NCI-H2227 (cell line): Measurements from ENCODE around the gene FAM136A.
A peak's percentile ranks its signal among the peaks of the same experiment; 100 is the strongest.
"Not testable (repeated sequence)": the region's sequence is repeated elsewhere in the genome, so short reads cannot be mapped to it uniquely, and the experiment has no call there.

Source experiments
- DNase-seq: peaks from one replicate; lab custom pipeline; 2025; ENCODE audit not compliant: unreplicated experiment; lab: John Stamatoyannopoulos, UW

Gene FAM136A

DNA sequence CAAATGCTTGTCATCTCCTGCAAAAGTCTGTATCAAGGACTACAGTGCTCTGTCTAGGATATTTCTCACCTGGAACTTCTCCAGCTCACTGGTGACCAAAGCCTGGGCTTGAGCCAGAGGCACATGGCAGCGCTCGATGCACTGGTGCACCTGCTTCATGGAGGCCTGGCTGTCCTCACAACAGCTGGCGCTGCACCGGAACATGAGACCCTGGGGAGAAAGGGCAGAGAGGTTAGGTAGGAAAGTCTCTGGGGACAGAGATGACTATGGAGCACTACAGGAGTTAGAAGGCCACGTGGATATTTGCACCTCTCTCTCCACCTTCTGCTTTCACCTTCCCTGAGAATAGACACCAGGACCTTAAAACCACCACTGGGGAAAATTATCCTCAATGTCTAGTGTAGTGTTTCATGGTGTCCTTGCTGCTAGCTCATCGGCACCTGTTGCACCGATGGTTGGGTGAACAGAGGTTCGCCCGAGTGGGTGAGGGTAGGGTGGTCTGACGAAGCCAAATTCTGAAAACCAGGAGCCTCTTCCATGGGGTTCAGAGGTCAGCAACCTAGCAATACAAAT lies 1.0 kb downstream of the FAM136A start:
- DNase-seq, result no peak

GRCh38 chr2:70297828-70298227 lies 4.0 kb downstream of the FAM136A start:
- DNase-seq, result not testable (repeated sequence)

GRCh38 chr2:70283500-70284191 lies 18.2 kb downstream of the FAM136A start:
- no peak for DNase-seq

DNA sequence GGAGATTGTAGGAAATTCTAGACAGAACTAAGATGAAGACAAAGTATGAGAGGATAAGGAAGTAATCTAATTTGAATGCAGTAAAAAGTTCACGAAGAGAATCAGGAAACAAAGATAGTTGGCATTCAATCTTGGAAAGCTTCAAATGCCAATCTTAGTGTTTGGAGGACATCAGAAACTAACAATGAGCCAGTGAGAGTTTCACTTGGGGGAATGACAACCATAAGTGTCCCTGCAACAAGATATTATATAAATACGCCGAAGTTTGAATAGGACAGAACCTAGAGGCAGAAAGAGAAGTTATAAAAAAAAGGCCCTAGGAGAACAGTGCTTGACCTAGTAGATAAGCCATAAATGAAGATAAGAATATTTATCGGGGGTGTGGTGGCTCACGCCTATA lies 19.4 kb downstream of the FAM136A start:
- DNase-seq, result no peak

DNA sequence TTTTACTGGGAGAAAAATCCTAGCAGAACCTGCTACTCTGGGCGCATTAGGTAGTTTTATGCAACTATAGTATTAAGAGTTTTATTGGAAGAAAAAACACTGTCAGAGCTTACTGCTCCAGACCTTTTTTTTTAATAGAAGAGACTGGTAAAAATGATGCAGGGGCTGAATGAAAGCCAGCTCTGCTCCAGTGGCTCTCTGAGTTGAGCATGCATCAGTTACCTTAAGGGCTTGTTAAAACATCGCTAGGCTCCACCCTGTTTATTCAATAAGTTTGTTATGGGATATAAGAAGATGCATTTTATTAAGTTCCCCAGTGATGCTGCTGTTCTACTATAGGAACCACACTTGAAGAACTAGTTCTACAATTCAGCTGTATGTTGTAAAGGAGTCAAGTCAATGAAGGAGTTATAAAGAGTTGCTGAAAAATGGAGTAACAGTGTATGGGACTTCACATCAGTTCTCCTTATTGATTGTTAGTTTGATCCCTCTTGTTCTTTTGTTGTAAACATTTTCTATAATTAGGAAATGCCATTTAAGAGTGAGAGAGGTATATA lies 21.5 kb downstream of the FAM136A start:
- no peak for DNase-seq

DNA sequence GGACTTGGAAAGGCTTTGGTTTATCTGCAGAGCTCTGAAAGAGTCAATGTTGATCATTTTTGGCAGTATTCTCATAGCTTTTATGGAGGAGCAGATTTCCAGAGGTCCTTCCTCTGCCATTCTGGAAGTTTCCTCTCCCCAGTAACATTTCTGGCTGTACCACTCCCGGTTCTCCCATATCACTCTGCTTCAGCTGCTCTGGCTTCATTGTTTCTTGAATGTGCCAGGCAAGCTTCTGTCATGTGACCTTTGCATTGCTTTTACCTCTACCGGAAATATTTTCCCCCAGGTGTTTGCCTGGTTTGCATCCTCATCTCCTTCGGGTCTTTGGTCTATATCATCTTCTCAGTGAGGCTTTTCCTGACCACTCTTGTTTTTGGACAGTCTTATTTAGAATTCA lies 31.5 kb downstream of the FAM136A start:
- no peak for DNase-seq

GRCh38 chr2:70269422-70270302 lies 32.2 kb downstream of the FAM136A start:
- not testable (repeated sequence) for DNase-seq

GRCh38 chr2:70266925-70267324 lies 34.9 kb downstream of the FAM136A start:
- not testable (repeated sequence) for DNase-seq

- no peak for DNase-seq
Measured at GRCh38 chr2:70261501-70261900, 40.4 kb downstream of the FAM136A start.

DNA sequence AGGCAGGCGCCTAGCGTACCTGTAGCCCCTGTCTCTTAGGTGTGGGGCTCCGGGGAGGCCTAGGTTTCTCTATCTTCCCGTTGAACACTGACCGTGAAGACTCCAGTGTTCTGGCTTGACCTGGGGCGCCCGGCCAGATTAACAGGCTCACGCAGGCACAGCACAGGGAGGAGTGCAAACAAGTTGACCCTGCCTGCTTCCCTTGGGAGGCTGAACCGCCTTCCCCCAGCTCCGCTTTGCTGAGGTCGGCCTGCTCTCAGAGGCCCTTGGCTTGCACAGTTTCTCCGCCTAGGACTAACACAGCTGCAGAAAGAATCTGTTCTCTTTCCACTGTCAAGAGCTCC lies 43.4 kb downstream of the FAM136A start:
- DNase-seq, result peak; percentile 58

DNA sequence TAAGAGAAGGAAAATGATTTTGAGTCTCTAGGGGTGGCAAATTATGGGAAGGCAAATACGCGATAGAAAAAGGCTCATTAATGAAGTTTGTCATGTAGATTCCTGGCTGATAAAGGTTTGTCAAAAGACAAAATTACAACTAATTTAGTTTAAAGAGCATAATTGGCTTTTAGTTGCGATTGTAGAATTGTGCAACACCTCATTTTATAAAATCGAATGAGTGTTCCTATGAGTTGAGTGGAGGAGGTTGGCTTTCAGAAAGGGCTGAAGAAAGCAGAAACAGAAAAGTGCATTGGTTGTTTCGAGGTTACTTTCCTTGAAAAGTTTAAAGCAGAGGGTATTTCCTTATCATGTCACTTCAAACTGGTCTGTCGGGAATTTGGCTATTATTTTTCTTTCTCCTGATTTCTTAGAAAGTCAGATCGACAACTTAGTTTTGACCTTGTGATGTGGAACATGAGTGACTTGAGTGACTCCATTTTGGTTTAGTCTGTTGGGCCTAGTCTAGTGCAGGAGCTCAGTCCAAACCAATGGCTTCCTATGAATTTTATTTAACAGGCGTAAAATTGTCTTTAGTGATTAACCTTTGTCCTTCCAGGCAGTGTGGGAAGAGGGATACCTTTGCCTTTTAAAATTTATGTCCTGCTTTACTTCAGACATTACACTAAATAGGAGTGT lies 46.1 kb downstream of the FAM136A start:
- DNase-seq, result no peak

- no peak for DNase-seq
Measured at GRCh38 chr2:70250434-70250833, 51.4 kb downstream of the FAM136A start.

DNA sequence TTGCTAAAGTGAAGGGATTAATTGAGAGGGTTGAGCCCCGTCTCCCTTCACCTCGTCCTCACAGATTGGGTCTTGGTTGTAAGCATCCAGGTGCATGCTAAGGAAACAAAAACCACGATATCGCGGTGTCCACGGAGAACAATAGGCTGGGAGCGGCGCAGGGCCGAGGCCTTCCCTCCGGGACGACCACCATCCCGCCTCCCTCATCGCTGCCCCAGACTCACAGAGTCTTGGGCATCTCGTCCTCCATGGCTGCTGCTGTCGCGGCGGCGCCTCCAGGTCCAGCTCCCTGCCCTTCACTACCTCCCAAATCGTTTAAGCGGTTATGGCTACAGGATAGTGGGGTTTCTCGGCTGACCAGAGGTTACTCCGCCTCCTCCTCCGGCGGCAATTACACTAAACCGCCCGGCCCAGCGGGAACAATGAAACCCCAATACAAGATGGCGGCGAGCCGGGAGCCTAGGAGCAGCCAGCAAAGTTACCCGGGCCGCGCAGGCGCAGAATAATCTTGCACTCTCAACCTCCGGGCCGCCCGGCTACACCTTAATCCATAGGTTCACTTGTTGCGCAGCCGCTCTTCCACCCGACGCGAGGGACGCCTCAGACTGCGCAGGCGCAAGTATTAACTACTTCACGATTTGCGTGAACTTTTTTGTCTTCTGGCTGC lies 53.6 kb downstream of the FAM136A start, which contains the start of gene TIA1:
TSS of gene TIA1 (minus strand) at position 448 of the 667 bp plus-strand sequence. CDS start at position 250, 198 bp downstream.
- peak; percentile 99 for DNase-seq

DNA sequence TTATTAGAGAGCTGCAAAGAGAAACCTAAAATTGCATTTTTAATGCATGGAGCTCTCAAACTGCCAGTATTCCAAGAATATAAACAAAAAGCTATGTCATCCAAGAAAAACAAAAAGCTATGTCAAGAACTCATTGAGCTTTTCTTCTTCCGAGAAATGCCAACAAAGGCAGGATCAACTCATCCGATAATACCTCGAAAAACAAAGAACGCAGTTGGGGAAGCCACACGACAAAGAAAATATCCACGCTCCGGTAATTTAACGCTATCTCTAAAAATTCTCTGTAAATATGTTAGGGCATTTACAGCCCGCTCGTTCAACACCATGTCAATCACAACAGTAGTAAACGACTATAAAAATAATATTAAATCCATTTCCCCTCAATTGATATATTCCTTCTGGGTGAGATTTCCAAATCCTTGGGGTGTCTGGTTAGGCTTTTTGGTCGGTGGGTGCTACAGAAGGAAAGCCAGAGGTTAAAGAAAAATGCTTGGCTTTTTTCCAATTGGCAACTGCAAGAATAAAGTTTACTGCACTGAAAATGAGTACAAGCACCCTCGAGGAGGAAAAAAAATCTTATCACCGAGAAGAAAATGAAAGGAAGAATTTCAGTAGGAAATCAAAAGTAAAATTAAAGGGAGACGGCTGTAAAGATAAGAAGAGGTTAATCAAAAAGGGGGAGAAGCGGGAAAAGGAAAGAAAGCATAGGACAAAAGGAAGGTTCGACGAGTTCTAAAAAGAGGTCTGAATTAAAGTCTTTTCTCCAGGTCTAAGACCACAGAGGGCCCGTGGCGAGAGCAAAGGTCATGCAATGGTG lies 54.3 kb downstream of the FAM136A start:
- no peak for DNase-seq
